Type B pancreatic cell (in vitro differentiated cells): Measurements from ENCODE around the gene TPM1. TPM values are rescaled to one million over a fixed set of nuclear protein-coding genes. Genes with fewer than 3 reads are reported as not detected.

Source experiments
- DNase-seq: peaks from one replicate; pipeline ENCODE4 v3.0.0; 2021; ENCODE audit warnings: mixed read lengths; ENCODE audit not compliant: unreplicated experiment; ENCODE audit errors: extremely low spot score
- H3K27ac Mint-ChIP-seq: 2 replicates; pipeline ENCODE4 v1.8.0; 2021; ENCODE audit warnings: mild to moderate bottlenecking, mixed read lengths
- H3K27me3 Mint-ChIP-seq: 2 replicates; pipeline ENCODE4 v1.8.0; 2021; ENCODE audit warnings: mixed read lengths
- H3K36me3 Mint-ChIP-seq: 2 replicates; pipeline ENCODE4 v1.8.0; 2021; ENCODE audit warnings: mixed read lengths
- H3K4me1 Mint-ChIP-seq: one replicate; pipeline ENCODE4 v1.8.0; 2021; ENCODE audit warnings: mixed read lengths; ENCODE audit not compliant: unreplicated experiment
- H3K4me3 Mint-ChIP-seq: 2 replicates; pipeline ENCODE4 v1.8.0; 2021; ENCODE audit warnings: mild to moderate bottlenecking, mixed read lengths
- H3K9me3 Mint-ChIP-seq: 2 replicates; pipeline ENCODE4 v1.8.0; 2021; ENCODE audit warnings: mixed read lengths
- total RNA-seq: library from RNA; stranded (reverse); gene quantifications from 2 replicates; pipeline ENCODE4 v1.2.1, GENCODE V29; 2021; ENCODE audit warnings: low replicate concordance
- TF ChIP-seq, protein P1 (sequence below): fragments of 200-600 bp; sonication (generic); conservative IDR thresholded peaks from 2 replicates; pipeline ENCODE4 v1.5.0; 2021; ENCODE audit warnings: antibody characterized with exemption, mild to moderate bottlenecking

TPM1 gene
- total RNA-seq, 1 donor from 2014 or later = 447 TPM

GRCh38 chr15:63084806-63085205 is 42.3 kb downstream of the TPM1 start:
- Mint-ChIP-seq H3K27ac (no peak overlapping the region), H3K4me1 (peaks cover 46% of the 10 kb centered on the region), H3K27me3 (no peaks in the 10 kb centered on the region), H3K4me3 (no peak overlapping the region), H3K36me3 (no peaks in the 10 kb centered on the region), H3K9me3 (no peaks in the 10 kb centered on the region)
- TF ChIP-seq, protein P1, sequence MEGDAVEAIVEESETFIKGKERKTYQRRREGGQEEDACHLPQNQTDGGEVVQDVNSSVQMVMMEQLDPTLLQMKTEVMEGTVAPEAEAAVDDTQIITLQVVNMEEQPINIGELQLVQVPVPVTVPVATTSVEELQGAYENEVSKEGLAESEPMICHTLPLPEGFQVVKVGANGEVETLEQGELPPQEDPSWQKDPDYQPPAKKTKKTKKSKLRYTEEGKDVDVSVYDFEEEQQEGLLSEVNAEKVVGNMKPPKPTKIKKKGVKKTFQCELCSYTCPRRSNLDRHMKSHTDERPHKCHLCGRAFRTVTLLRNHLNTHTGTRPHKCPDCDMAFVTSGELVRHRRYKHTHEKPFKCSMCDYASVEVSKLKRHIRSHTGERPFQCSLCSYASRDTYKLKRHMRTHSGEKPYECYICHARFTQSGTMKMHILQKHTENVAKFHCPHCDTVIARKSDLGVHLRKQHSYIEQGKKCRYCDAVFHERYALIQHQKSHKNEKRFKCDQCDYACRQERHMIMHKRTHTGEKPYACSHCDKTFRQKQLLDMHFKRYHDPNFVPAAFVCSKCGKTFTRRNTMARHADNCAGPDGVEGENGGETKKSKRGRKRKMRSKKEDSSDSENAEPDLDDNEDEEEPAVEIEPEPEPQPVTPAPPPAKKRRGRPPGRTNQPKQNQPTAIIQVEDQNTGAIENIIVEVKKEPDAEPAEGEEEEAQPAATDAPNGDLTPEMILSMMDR = no peak
- DNase-seq = no peak

- TF ChIP-seq, protein P1 = no peak
- Mint-ChIP-seq H3K36me3 (no peaks in the 10 kb centered on the region), H3K9me3 (no peaks in the 10 kb centered on the region), H3K4me1 (peaks cover 43% of the 10 kb centered on the region), H3K27me3 (no peaks in the 10 kb centered on the region), H3K4me3 (no peak overlapping the region), H3K27ac (no peak overlapping the region)
- DNase-seq = no peak
These were observed 42.7 kb downstream of the TPM1 start for GRCh38 chr15:63085289-63085688.

DNA sequence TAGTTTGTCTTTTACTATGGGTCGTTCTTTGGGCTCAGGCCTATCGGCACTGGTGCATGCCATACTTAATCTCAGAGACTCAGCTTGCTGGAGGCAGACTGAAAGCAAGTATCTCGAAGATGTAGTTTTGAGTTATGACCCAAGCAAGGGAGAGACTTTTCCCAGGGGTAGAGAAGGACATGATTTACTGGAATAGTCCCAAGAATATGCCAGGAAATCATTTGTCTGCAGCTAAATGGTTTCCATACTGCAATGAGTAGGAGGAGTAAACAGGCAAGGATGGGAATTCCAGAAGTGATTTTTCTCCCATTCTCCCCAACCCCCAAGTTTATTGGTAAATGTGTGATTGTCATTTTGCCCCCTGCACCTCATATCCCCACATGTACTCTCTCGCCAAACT is 43.7 kb downstream of the TPM1 start:
- Mint-ChIP-seq H3K9me3 (no peaks in the 10 kb centered on the region), H3K4me3 (no peak overlapping the region), H3K27ac (peak overlapping the region; percentile 50), H3K4me1 (peaks cover 39% of the 10 kb centered on the region), H3K36me3 (no peaks in the 10 kb centered on the region), H3K27me3 (no peaks in the 10 kb centered on the region)
- no peak for DNase-seq
- TF ChIP-seq, protein P1 = no peak

DNA sequence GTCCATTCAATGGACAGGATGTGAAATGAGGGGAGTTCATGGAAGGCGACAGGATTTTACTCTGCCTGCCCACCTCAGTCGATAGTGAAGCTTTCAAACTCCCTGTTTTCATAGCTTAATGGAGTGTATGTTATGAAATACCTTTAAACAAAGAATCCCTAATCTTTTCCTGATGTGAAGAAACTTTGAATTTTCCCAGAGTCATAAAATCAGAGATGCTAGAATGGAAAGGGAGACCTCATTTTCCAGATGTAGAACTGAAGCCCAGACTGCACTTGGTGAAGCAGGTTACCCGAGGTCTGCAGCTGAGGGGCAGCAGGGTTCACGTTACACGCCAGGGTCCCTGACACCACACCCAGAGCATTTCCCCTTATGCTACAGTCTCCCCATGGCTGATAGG is 44.4 kb downstream of the TPM1 start:
- TF ChIP-seq, protein P1 = no peak
- DNase-seq = no peak
- Mint-ChIP-seq H3K27ac (peak overlapping the region; percentile 50), H3K4me1 (peaks cover 35% of the 10 kb centered on the region), H3K27me3 (no peaks in the 10 kb centered on the region), H3K36me3 (no peaks in the 10 kb centered on the region), H3K4me3 (no peak overlapping the region), H3K9me3 (no peaks in the 10 kb centered on the region)

GRCh38 chr15:63088533-63089245 is 46.1 kb downstream of the TPM1 start:
- H3K4me3 Mint-ChIP-seq = no peak overlapping the region
- H3K4me1 Mint-ChIP-seq = peaks cover 25% of the 10 kb centered on the region
- no peak overlapping the region for H3K27ac Mint-ChIP-seq
- H3K36me3 Mint-ChIP-seq = no peaks in the 10 kb centered on the region
- H3K9me3 Mint-ChIP-seq = no peaks in the 10 kb centered on the region
- TF ChIP-seq, protein P1 = no peak
- H3K27me3 Mint-ChIP-seq = no peaks in the 10 kb centered on the region
- no peak for DNase-seq
